ENCODE results near the gene SRXN1. TPM values are rescaled to one million over a fixed set of nuclear protein-coding genes. Genes with fewer than 3 reads are reported as not detected.

The SRXN1 gene
- total RNA-seq, 3 donors from 2014 or later = 11.7 to 23.4 (median 18.9) TPM

DNA sequence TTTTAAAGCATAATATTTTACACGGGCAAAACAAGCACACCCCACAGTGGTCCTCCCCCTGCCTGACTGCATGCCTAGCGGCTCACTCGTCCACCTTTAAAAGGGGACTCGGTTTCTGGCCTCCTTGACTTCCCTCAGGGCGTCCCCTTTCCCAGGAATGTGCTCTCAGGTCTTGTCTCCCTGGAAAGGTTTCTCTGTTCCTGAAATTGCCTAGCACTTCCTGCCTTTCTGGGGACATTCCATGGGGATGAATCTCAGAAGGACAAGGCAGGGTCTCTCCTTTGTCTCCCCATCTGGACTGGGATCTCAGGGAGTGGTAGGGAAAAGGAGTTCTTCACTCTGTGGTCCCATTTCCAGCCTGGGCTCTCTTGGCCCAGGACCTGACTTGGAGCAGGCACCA is 47.8 kb downstream of the SRXN1 start:
- H3K4me1 ChIP-seq (ENCODE audit: low read depth) = no peaks in the 10 kb centered on the region
- DNase-seq (no peak), ATAC-seq (no peak)
- H3K4me3 ChIP-seq = no peak overlapping the region
- intact Hi-C loops (cut with DNase I, micrococcal nuclease) = no loop called here
- TF ChIP-seq, protein P1, sequence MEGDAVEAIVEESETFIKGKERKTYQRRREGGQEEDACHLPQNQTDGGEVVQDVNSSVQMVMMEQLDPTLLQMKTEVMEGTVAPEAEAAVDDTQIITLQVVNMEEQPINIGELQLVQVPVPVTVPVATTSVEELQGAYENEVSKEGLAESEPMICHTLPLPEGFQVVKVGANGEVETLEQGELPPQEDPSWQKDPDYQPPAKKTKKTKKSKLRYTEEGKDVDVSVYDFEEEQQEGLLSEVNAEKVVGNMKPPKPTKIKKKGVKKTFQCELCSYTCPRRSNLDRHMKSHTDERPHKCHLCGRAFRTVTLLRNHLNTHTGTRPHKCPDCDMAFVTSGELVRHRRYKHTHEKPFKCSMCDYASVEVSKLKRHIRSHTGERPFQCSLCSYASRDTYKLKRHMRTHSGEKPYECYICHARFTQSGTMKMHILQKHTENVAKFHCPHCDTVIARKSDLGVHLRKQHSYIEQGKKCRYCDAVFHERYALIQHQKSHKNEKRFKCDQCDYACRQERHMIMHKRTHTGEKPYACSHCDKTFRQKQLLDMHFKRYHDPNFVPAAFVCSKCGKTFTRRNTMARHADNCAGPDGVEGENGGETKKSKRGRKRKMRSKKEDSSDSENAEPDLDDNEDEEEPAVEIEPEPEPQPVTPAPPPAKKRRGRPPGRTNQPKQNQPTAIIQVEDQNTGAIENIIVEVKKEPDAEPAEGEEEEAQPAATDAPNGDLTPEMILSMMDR (IDR thresholded peaks at IDR 0.05) = no peak
- no peaks in the 10 kb centered on the region for H3K36me3 ChIP-seq (ENCODE audit: low read depth)
- no peaks in the 10 kb centered on the region for H3K9me3 ChIP-seq

GRCh38 chr20:603116-603640 is 49.8 kb downstream of the SRXN1 start:
- H3K4me1 ChIP-seq (ENCODE audit: low read depth) = no peaks in the 10 kb centered on the region
- no peak for DNase-seq
- TF ChIP-seq, protein P1 (IDR thresholded peaks at IDR 0.05) = no peak
- no peak overlapping the region for H3K4me3 ChIP-seq
- no peaks in the 10 kb centered on the region for H3K9me3 ChIP-seq
- intact Hi-C loops (cut with DNase I, micrococcal nuclease) = no loop called here
- no peaks in the 10 kb centered on the region for H3K36me3 ChIP-seq (ENCODE audit: low read depth)
- ATAC-seq = no peak

DNA sequence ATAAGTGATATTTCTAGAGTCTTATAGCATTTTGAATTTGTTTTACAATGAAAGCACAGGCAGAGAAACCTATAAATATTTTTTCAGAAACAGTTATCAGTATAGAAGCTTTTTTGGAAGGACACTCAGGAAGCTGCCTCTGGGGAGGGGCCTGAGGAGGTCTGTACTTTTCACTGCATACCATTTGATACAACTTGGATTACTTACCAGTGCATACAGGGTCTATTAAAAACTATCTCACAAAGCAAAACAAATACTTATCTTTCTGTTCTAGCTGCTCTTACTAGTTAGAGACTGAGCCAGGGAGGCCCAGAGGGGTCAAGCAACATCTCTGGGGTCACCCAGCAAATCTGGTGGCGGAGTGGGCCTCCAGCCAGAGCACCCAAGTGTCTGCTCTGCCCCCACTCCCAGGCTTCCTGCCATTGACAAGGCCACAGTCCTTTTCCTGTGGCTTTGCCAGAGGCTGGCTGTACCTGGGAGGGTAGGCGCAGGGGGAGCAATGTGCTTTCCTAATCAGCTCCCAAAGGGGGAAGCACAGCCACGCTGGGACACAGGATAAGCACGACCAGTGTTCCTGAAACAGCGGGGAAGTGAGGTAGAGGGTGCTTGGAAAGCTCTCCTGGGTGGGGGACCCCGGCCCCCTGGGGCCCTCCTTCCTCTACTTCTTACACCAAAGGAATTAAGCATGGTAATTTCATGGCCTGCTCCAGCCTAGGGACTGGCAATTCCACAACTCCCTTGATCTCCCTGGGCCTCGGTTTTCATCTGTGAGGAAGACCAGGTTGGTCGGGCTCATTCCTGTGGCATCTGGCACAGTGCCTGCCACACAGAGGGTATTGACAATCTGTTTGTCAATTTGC is 50.7 kb downstream of the SRXN1 start:
- DNase-seq (no peak), ATAC-seq (no peak)
- intact Hi-C loops (cut with DNase I, micrococcal nuclease) = no loop called here
- H3K36me3 ChIP-seq (ENCODE audit: low read depth) = no peaks in the 10 kb centered on the region
- TF ChIP-seq, protein P1 (IDR thresholded peaks at IDR 0.05) = no peak
- no peaks in the 10 kb centered on the region for H3K9me3 ChIP-seq
- H3K4me1 ChIP-seq (ENCODE audit: low read depth) = no peaks in the 10 kb centered on the region
- no peak overlapping the region for H3K4me3 ChIP-seq

DNA sequence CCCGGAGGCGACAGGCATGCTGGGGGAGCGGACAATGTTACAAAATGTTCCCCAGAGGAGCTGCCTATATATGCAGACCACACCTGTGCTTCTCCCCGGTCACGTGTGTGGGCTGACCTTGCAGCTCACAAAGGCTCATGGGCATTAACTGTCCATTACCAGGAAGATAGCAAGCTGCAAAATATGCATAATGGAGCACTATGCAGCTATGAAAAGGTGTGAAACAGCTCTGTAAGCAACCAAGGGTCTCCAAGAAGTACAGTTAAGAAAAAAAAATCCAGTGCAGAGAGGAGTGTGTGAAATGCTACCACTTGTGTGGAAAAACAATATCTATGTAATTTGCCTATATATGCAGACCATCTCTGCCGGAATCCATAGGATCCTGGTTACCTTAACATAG is 52.3 kb downstream of the SRXN1 start:
- TF ChIP-seq, protein P1 (IDR thresholded peaks at IDR 0.05) = no peak

GRCh38 chr20:600141-600540 is 52.9 kb downstream of the SRXN1 start:
- Histone ChIP-seq H3K36me3 (ENCODE audit: low read depth) (no peaks in the 10 kb centered on the region), H3K4me3 (no peak overlapping the region), H3K9me3 (no peaks in the 10 kb centered on the region), H3K4me1 (ENCODE audit: low read depth) (no peaks in the 10 kb centered on the region)
- DNase-seq (no peak), ATAC-seq (no peak)
- TF ChIP-seq, protein P1 (IDR thresholded peaks at IDR 0.05) = no peak
- intact Hi-C loops (cut with DNase I, micrococcal nuclease) = no loop called here

More for the DNA sequence above, 52.3 kb downstream of the SRXN1 start:
- ATAC-seq = no peak
- Histone ChIP-seq H3K4me3 (no peak overlapping the region), H3K9me3 (no peaks in the 10 kb centered on the region), H3K36me3 (ENCODE audit: low read depth) (no peaks in the 10 kb centered on the region), H3K4me1 (ENCODE audit: low read depth) (no peaks in the 10 kb centered on the region)
- intact Hi-C loops (cut with DNase I, micrococcal nuclease) = no loop called here
- DNase-seq = no peak

All from mucosa of descending colon (tissue), 3 donors.